ES-I3 (cell line): ENCODE measurements around the gene DOCK8.

Experiments used
- H3K36me3 ChIP-seq: 2 replicates; pipeline ENCODE4 v1.6.1; 2013; ENCODE audit warnings: mild to moderate bottlenecking, low read length, control low read depth, moderate library complexity; ENCODE audit not compliant: insufficient read depth
- H3K4me1 ChIP-seq: 2 replicates; pipeline ENCODE4 v1.6.1; 2013; ENCODE audit warnings: mild to moderate bottlenecking, control low read depth, low read length; ENCODE audit not compliant: insufficient read depth
- H3K9ac ChIP-seq: 2 replicates; pipeline ENCODE4 v1.6.1; 2013; ENCODE audit warnings: low read depth, mild to moderate bottlenecking, low read length, moderate library complexity
- H3K9me3 ChIP-seq: 2 replicates; pipeline ENCODE4 v1.6.1; 2013; ENCODE audit warnings: mild to moderate bottlenecking, low read length, moderate library complexity; ENCODE audit not compliant: control insufficient read depth, insufficient read depth

The DOCK8 gene

GRCh38 chr9:242461-243080, 27.9 kb downstream of the DOCK8 start:
- no peak overlapping the region for H3K9ac ChIP-seq
- no peaks in the 10 kb centered on the region for H3K4me1 ChIP-seq
- H3K9me3 ChIP-seq: no peaks in the 10 kb centered on the region
- no peaks in the 10 kb centered on the region for H3K36me3 ChIP-seq

- no peak overlapping the region for H3K9ac ChIP-seq
- no peaks in the 10 kb centered on the region for H3K9me3 ChIP-seq
- H3K36me3 ChIP-seq: no peaks in the 10 kb centered on the region
- no peaks in the 10 kb centered on the region for H3K4me1 ChIP-seq
Measured at GRCh38 chr9:248278-248961, 33.8 kb downstream of the DOCK8 start.

DNA sequence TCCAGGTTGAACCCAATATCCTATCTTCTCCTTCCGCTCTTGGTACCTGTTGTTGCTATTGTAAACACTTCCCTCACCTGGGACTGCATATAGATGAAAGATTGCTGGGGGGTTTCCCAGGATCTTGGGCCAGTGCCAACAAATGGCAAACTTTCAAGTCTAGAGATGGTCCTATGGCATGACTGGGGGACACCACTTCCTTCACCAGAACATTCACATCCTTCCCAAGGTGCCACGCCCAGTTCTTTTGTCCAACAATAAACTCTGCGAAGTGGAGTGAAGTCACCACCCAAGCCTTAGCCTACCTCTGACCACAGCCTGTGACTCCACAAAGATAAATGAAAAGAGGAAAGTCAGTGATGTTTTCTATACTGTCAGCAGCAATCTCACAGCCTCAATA, 34.4 kb downstream of the DOCK8 start:
- H3K36me3 ChIP-seq: no peaks in the 10 kb centered on the region
- no peak overlapping the region for H3K9ac ChIP-seq
- H3K4me1 ChIP-seq: no peaks in the 10 kb centered on the region
- no peaks in the 10 kb centered on the region for H3K9me3 ChIP-seq

DNA sequence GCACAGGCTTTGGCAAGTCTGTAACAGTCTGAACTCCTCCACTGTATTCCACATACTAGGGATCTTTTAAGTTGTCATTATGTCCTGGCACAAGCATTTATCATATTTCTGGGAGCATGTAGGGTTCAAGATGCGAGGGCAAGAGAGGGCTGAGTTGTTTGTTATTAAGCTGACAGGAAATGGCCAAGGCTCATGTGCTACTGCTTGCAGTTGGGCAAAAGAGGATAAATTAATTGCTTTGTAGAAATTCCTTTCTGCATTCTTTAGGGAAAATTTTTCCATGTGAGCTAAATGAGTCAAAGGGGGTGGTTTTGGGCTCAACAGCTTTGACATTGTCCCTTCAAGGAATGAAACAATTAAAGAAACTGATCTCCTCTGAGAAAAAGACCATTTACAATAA, 35.4 kb downstream of the DOCK8 start:
- H3K4me1 ChIP-seq: no peaks in the 10 kb centered on the region
- no peak overlapping the region for H3K9ac ChIP-seq
- H3K9me3 ChIP-seq: no peaks in the 10 kb centered on the region

DNA sequence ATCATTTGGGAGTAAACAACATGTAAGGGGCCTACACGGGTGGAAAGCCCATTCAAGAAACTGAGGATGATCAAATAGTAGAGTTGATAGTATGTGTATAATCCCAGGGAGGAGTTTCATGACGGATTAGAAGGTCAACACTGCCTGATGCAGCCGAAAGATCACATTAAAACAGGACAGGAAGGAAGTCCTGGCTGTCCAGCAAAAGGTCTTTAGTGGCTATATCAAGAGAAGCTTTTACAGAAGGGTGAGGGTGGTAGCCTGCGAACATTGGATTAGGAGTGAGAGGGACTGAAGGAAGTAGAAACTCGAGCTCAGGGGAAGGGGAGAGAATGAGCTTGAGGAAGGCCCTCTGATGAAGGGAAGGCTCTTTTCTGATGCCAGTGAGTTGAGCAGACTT, 36.0 kb downstream of the DOCK8 start:
- no peak overlapping the region for H3K9ac ChIP-seq
- no peaks in the 10 kb centered on the region for H3K4me1 ChIP-seq
- H3K9me3 ChIP-seq: no peaks in the 10 kb centered on the region
- H3K36me3 ChIP-seq: no peaks in the 10 kb centered on the region

More for the DNA sequence above, 35.4 kb downstream of the DOCK8 start:
- no peaks in the 10 kb centered on the region for H3K36me3 ChIP-seq

DNA sequence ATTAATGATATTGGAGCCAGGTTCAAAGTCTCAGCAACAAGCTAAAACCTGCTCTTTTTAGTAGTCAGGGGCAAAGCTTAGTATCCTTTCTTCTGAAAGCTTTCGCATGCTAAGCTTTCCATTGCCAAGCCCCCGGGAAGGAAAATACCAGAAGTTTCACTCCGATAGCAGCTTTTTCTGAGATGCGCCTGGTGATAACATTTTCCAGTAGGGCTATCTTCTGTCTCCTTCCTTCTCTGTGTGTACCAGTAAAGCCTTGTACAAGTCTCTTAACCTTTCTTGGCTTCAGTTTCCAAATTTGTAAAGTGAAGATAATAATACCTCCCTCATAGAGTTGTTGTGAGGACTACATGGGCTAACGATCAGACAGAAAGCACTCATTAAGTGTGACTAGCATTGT, 36.7 kb downstream of the DOCK8 start:
- Histone ChIP-seq H3K4me1 (no peaks in the 10 kb centered on the region), H3K9me3 (no peaks in the 10 kb centered on the region), H3K9ac (no peak overlapping the region), H3K36me3 (no peaks in the 10 kb centered on the region)

DNA sequence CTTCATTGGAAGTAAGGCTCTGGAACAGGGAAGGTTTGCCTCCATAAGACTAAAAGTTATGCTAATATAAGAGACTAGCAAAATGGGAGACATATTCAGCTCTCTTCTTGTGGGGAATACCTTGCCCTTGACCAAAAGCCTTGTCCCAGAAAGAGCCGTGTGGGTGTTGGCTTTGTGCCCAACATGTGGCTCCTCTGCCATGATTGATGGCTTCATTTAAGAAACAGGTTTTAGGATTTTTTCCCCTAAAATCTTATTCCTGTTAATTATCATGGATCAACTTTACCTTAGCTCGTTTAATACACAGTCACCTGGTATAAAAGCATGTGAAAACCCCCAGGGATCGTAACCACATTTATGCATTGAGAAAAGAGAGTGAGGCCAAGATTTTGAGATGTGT, 38.9 kb downstream of the DOCK8 start:
- no peaks in the 10 kb centered on the region for H3K36me3 ChIP-seq
- no peaks in the 10 kb centered on the region for H3K4me1 ChIP-seq
- H3K9me3 ChIP-seq: no peaks in the 10 kb centered on the region
- H3K9ac ChIP-seq: no peak overlapping the region

DNA sequence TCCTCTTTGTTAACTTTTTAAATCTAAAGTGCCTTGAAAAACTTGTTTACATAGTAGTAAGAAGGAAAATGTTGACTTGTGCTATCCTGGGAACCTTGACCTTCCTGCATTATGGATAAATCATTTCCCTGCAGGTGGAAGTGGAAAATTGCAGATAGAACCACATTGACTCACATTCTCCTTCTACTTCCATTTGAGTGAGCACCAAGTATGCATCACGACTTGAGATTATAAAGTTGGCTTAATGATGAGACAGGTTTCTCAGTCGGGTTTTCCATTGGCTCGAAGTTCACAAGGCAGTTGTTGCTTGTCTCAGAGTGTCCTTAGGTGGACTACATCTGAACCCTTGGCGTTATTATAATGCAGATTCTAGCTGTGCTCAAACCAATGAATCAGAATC, 39.9 kb downstream of the DOCK8 start:
- H3K4me1 ChIP-seq: no peaks in the 10 kb centered on the region
- H3K36me3 ChIP-seq: no peaks in the 10 kb centered on the region
- H3K9me3 ChIP-seq: no peaks in the 10 kb centered on the region
- no peak overlapping the region for H3K9ac ChIP-seq

DNA sequence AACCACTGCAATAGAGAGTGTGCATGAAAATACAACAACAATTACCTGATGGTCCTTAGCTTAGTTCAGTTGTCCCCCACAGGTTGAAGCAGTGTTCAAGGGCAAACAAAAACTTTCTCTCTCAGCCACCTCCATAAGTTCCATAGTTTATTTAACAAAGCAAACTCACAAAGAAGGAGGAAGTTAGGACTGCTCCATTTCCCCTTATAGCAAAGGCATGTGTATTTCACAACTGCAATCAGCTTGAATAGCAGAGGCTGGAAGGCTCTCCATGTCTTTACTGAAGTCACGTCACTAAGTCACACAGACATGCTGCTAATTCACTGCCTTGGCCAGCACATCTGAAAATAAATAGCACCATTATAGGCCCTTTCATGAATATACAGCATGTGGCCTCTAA, 43.3 kb downstream of the DOCK8 start:
- no peaks in the 10 kb centered on the region for H3K4me1 ChIP-seq
- no peaks in the 10 kb centered on the region for H3K36me3 ChIP-seq
- no peaks in the 10 kb centered on the region for H3K9me3 ChIP-seq
- H3K9ac ChIP-seq: no peak overlapping the region

DNA sequence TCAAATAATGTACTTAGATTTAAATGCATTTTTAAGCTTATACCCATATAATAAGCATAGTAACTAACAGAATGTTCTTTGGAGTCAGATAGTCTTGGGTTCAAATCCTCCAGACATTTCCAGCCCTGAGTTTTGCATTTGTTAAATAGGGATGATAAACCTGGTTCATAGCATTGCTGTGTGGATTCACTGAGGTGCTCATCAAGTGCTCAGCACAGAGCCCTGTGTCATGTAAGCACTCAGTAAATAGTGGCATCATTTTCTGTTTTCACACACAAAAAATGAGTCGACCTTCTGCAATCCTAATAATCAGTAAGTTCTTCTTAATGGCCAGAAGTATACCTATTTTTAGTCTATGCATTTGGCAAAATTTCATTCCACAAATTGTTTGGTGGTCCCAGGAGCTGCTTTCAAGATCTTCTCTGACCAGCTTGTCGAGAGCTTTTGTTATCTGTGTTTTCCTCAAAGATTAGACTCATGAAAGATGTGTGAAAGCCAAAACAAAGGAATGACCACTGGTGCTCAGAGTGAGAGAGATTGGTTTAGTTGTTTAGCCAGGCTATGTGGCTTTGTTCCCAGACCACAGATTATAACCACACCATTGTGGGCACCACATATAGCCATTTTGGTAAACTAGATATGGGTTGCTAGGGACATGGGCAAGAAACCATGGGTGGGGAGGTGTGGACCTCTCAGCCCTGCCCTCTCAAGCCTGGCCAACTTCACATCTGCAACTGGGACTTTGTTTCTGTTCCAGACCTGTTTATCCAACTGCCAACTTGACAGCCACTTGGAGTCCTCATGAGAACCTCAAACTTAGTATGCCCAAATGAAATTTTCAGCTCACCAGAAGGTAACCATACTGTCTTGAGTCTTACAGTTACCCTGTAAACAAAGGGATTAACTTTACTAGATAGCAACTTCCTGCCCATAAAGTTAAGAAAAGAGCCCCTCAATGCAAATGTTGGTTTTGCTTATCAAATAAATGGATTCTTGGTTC, 45.0 kb downstream of the DOCK8 start:
- no peaks in the 10 kb centered on the region for H3K36me3 ChIP-seq
- no peaks in the 10 kb centered on the region for H3K9me3 ChIP-seq
- no peak overlapping the region for H3K9ac ChIP-seq
- H3K4me1 ChIP-seq: no peaks in the 10 kb centered on the region

- H3K36me3 ChIP-seq: no peaks in the 10 kb centered on the region
- no peaks in the 10 kb centered on the region for H3K4me1 ChIP-seq
- no peak overlapping the region for H3K9ac ChIP-seq
Measured at GRCh38 chr9:264231-264630, 49.6 kb downstream of the DOCK8 start.

DNA sequence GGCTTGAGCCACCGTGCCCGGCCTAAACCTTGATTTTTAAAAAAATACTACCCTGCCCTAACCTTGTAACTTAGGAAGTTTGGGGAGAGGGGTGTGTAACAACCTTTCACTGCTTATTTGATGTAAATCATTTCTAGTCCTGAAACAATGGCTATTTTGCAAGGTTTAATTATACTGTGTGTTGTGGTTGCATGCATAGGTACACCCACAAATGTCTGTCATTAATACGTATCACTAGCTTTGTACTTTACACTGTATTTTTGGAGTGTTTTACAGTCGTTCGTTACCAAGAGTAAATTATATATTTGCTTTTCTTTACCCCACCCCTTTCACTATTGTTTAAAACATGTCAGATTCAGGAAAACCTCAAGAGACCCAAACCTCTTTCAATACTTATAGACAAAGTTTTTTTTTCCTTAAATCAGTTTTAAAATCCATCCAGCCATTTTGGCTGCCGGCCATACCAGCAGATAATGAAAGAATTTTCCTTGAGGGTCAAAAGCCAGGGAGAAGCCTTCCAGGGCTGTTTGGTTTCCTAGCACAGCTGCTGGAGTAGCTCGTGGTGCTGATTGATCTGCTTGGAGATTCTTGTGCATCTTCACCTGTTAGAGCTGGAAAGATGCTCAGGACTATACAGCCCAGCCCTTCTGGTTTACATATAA, 50.7 kb downstream of the DOCK8 start:
- H3K9ac ChIP-seq: no peak overlapping the region
- H3K9me3 ChIP-seq: no peaks in the 10 kb centered on the region
- no peaks in the 10 kb centered on the region for H3K4me1 ChIP-seq
- no peaks in the 10 kb centered on the region for H3K36me3 ChIP-seq

More at GRCh38 chr9:264231-264630, 49.6 kb downstream of the DOCK8 start:
- H3K9me3 ChIP-seq: no peaks in the 10 kb centered on the region

DNA sequence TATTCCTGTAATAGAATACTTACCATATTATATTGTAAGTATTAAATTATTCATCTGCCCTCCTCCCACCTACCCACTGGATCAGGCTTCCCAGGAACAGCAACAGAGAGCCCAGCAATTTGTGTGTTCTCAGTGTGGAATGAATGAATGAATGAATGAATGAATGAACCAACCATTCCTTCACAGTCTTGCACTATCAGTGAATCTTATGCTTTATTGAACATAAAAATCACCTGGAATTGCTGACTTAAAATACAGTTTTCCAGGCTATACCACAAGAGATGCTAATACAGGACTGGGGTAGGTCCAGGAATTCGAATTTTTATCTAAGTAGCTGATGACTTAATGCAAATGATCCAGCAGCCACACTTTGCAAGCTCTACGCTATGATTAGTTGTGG, 51.6 kb downstream of the DOCK8 start:
- no peaks in the 10 kb centered on the region for H3K36me3 ChIP-seq
- H3K9me3 ChIP-seq: no peaks in the 10 kb centered on the region
- no peaks in the 10 kb centered on the region for H3K4me1 ChIP-seq
- H3K9ac ChIP-seq: no peak overlapping the region

GRCh38 chr9:268616-269015, 54.0 kb downstream of the DOCK8 start:
- Histone ChIP-seq H3K9ac (no peak overlapping the region), H3K36me3 (no peaks in the 10 kb centered on the region), H3K4me1 (no peaks in the 10 kb centered on the region)

More at GRCh38 chr9:268616-269015, 54.0 kb downstream of the DOCK8 start:
- H3K9me3 ChIP-seq: no peaks in the 10 kb centered on the region
